IMR-90 (cell line): ENCODE results near the gene CDH2.

Experiments used
- BHLHE40 ChIP-seq: fragments of 150-350 bp; IDR thresholded peaks from 2 replicates; pipeline ENCODE4 v1.6.1; 2016; ENCODE audit warnings: mild to moderate bottlenecking, low read depth, low read length
- CEBPB ChIP-seq: IDR thresholded peaks from 2 replicates; pipeline ENCODE4 v1.6.1; 2012; ENCODE audit warnings: low read depth, low read length, improper control_type of control experiment
- CHD1 ChIP-seq: IDR thresholded peaks from 2 replicates; pipeline ENCODE4 v1.6.1; 2012; ENCODE audit warnings: low read depth, low read length, improper control_type of control experiment
- ELK1 ChIP-seq: fragments of 150-350 bp; IDR thresholded peaks from 2 replicates; pipeline ENCODE4 v1.6.1; 2016; ENCODE audit warnings: low read depth, mild to moderate bottlenecking, low read length, moderate library complexity, borderline replicate concordance
- FOS ChIP-seq: fragments of 150-350 bp; IDR thresholded peaks from 2 replicates; pipeline ENCODE4 v1.6.1; 2016; ENCODE audit warnings: low read depth, low read length
- MAFK ChIP-seq: IDR thresholded peaks from 2 replicates; pipeline ENCODE4 v1.6.1; 2012; ENCODE audit warnings: low read depth, low read length, improper control_type of control experiment
- MAZ ChIP-seq: IDR thresholded peaks from 2 replicates; pipeline ENCODE4 v1.6.1; 2012; ENCODE audit warnings: low read depth, mild to moderate bottlenecking, low read length, improper control_type of control experiment, moderate library complexity, borderline replicate concordance
- MXI1 ChIP-seq: IDR thresholded peaks from 2 replicates; pipeline ENCODE4 v1.6.1; 2012; ENCODE audit warnings: low read depth, mild to moderate bottlenecking, low read length, moderate library complexity, borderline replicate concordance
- NFE2L2 ChIP-seq: fragments of 150-350 bp; IDR thresholded peaks from 2 replicates; pipeline ENCODE4 v1.6.1; 2016; ENCODE audit warnings: low read depth, mild to moderate bottlenecking, low read length
- POLR2A ChIP-seq: IDR thresholded peaks from 2 replicates; pipeline ENCODE4 v1.6.1; 2012; ENCODE audit warnings: mild to moderate bottlenecking, low read depth, low read length
- RFX5 ChIP-seq: IDR thresholded peaks from 2 replicates; pipeline ENCODE4 v1.8.0; 2012; ENCODE audit warnings: low read depth, mild to moderate bottlenecking, low read length, moderate library complexity
- SMC3 ChIP-seq: fragments of 150-350 bp; IDR thresholded peaks from 2 replicates; pipeline ENCODE4 v1.6.1; 2016; ENCODE audit warnings: low read depth, mild to moderate bottlenecking, antibody characterized with exemption, low read length, moderate library complexity
- TF ChIP-seq, protein P1 (sequence below): conservative IDR thresholded peaks from 2 replicates; pipeline ENCODE4 v1.5.1; 2012; ENCODE audit warnings: mild to moderate bottlenecking, low read depth, low read length, improper control_type of control experiment
- TF ChIP-seq, protein P2 (sequence below): fragments of 150-350 bp; IDR thresholded peaks from 2 replicates; pipeline ENCODE4 v1.6.1; 2017; ENCODE audit warnings: mild to moderate bottlenecking, antibody characterized with exemption, low read length, low read depth

- TF ChIP-seq, protein P1, sequence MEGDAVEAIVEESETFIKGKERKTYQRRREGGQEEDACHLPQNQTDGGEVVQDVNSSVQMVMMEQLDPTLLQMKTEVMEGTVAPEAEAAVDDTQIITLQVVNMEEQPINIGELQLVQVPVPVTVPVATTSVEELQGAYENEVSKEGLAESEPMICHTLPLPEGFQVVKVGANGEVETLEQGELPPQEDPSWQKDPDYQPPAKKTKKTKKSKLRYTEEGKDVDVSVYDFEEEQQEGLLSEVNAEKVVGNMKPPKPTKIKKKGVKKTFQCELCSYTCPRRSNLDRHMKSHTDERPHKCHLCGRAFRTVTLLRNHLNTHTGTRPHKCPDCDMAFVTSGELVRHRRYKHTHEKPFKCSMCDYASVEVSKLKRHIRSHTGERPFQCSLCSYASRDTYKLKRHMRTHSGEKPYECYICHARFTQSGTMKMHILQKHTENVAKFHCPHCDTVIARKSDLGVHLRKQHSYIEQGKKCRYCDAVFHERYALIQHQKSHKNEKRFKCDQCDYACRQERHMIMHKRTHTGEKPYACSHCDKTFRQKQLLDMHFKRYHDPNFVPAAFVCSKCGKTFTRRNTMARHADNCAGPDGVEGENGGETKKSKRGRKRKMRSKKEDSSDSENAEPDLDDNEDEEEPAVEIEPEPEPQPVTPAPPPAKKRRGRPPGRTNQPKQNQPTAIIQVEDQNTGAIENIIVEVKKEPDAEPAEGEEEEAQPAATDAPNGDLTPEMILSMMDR, result no peak
- TF ChIP-seq POLR2A (no peak), MAFK (no peak), CHD1 (no peak), CEBPB (no peak), BHLHE40 (no peak), NFE2L2 (no peak), ELK1 (no peak), SMC3 (no peak), RFX5 (no peak), MAZ (no peak), FOS (no peak), MXI1 (no peak)
- TF ChIP-seq, protein P2, sequence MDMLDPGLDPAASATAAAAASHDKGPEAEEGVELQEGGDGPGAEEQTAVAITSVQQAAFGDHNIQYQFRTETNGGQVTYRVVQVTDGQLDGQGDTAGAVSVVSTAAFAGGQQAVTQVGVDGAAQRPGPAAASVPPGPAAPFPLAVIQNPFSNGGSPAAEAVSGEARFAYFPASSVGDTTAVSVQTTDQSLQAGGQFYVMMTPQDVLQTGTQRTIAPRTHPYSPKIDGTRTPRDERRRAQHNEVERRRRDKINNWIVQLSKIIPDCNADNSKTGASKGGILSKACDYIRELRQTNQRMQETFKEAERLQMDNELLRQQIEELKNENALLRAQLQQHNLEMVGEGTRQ, result no peak
Observed at GRCh38 chr18:28208268-28208667, 31.3 kb upstream of the CDH2 start.
